ENCODE data around the gene PRKCB.

Gene PRKCB

DNA sequence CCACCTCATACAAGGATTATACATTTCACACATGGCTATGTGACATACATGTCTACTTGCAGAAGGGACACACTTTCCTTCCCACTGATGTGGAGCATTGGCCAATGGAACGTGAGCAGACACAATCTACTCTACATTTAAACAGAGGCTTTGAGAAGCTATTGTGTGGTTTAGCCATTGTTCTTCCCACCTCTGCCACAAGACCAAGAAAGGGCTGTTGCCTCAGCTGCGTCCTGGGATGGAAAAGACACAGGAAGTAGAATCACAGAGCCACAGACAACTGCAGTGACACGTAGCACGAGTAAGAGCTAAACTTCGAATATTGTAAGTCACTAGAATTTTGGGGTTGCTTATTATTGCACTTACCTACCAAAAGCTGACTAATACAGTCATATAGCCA is 33.3 kb downstream of the PRKCB start:
- no peak for TF ChIP-seq POLR2AphosphoS5 (IDR thresholded peaks at IDR 0.05; ENCODE audit: low read depth, low read length)
- no peak for TF ChIP-seq SIN3A (IDR thresholded peaks at IDR 0.05; ENCODE audit: borderline replicate concordance, insufficient read depth, low read length)
- TF ChIP-seq, protein P1, sequence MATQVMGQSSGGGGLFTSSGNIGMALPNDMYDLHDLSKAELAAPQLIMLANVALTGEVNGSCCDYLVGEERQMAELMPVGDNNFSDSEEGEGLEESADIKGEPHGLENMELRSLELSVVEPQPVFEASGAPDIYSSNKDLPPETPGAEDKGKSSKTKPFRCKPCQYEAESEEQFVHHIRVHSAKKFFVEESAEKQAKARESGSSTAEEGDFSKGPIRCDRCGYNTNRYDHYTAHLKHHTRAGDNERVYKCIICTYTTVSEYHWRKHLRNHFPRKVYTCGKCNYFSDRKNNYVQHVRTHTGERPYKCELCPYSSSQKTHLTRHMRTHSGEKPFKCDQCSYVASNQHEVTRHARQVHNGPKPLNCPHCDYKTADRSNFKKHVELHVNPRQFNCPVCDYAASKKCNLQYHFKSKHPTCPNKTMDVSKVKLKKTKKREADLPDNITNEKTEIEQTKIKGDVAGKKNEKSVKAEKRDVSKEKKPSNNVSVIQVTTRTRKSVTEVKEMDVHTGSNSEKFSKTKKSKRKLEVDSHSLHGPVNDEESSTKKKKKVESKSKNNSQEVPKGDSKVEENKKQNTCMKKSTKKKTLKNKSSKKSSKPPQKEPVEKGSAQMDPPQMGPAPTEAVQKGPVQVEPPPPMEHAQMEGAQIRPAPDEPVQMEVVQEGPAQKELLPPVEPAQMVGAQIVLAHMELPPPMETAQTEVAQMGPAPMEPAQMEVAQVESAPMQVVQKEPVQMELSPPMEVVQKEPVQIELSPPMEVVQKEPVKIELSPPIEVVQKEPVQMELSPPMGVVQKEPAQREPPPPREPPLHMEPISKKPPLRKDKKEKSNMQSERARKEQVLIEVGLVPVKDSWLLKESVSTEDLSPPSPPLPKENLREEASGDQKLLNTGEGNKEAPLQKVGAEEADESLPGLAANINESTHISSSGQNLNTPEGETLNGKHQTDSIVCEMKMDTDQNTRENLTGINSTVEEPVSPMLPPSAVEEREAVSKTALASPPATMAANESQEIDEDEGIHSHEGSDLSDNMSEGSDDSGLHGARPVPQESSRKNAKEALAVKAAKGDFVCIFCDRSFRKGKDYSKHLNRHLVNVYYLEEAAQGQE (IDR thresholded peaks at IDR 0.05; ENCODE audit: insufficient read depth in 1 of 2, low read depth in 2 of 2, low read length in 2 of 2) = no peak
- TF ChIP-seq TAF1 (IDR thresholded peaks at IDR 0.05; ENCODE audit: borderline replicate concordance, insufficient read depth, low read length) = no peak
- no peak for TF ChIP-seq FOXP2 (optimal IDR thresholded peaks at IDR 0.05; ENCODE audit: borderline replicate concordance, extremely low read depth, extremely low read length, insufficient read depth)

- TF ChIP-seq FOXP2 (optimal IDR thresholded peaks at IDR 0.05; ENCODE audit: borderline replicate concordance, extremely low read depth, extremely low read length, insufficient read depth) (no peak), POLR2AphosphoS5 (IDR thresholded peaks at IDR 0.05; ENCODE audit: low read depth, low read length) (no peak), TAF1 (IDR thresholded peaks at IDR 0.05; ENCODE audit: borderline replicate concordance, insufficient read depth, low read length) (no peak), SIN3A (IDR thresholded peaks at IDR 0.05; ENCODE audit: borderline replicate concordance, insufficient read depth, low read length) (no peak)
- TF ChIP-seq, protein P1 (IDR thresholded peaks at IDR 0.05; ENCODE audit: insufficient read depth in 1 of 2, low read depth in 2 of 2, low read length in 2 of 2) = no peak
Measured at GRCh38 chr16:23871924-23872323, 36.1 kb downstream of the PRKCB start.

GRCh38 chr16:23874613-23875294 is 39.0 kb downstream of the PRKCB start:
- TF ChIP-seq TAF1 (IDR thresholded peaks at IDR 0.05; ENCODE audit: borderline replicate concordance, insufficient read depth, low read length) (no peak), POLR2AphosphoS5 (IDR thresholded peaks at IDR 0.05; ENCODE audit: low read depth, low read length) (no peak), SIN3A (IDR thresholded peaks at IDR 0.05; ENCODE audit: borderline replicate concordance, insufficient read depth, low read length) (no peak)

DNA sequence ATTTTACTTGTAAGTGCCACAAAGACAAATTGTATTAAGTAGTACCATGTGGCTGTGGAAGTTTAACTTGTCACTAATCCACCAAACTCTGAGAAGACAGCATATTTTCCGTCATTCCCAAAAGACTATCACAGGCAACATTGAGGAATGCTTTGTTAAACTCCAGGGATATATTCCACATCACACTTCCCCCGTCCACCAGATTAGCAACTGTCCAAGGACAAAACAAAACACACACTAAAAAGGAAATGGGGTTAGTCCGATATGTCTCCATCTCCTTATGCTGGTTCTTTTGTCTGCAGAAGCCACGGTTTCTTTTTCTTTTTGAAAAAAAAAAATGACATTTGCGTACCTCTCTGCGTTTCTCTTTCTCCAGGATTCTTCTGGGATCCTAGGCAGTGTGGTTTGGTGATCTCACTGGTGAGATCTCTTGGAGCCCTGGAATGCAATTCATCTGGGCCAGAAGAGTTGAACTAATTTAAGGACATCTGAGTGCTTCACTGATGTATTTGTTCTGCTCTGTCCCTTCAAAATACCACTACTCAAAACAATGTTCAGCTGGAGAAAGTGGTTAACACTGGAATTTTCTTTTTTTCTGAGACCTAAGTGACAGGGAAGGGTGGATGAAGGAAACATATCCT is 40.6 kb downstream of the PRKCB start:
- no peak for TF ChIP-seq FOXP2 (optimal IDR thresholded peaks at IDR 0.05; ENCODE audit: borderline replicate concordance, extremely low read depth, extremely low read length, insufficient read depth)
- no peak for TF ChIP-seq POLR2AphosphoS5 (IDR thresholded peaks at IDR 0.05; ENCODE audit: low read depth, low read length)
- no peak for TF ChIP-seq TAF1 (IDR thresholded peaks at IDR 0.05; ENCODE audit: borderline replicate concordance, insufficient read depth, low read length)
- TF ChIP-seq SIN3A (IDR thresholded peaks at IDR 0.05; ENCODE audit: borderline replicate concordance, insufficient read depth, low read length) = no peak
- TF ChIP-seq, protein P1 (IDR thresholded peaks at IDR 0.05; ENCODE audit: insufficient read depth in 1 of 2, low read depth in 2 of 2, low read length in 2 of 2) = no peak

GRCh38 chr16:23877107-23878070 is 41.6 kb downstream of the PRKCB start:
- TF ChIP-seq SIN3A (IDR thresholded peaks at IDR 0.05; ENCODE audit: borderline replicate concordance, insufficient read depth, low read length) = no peak
- TF ChIP-seq FOXP2 (optimal IDR thresholded peaks at IDR 0.05; ENCODE audit: borderline replicate concordance, extremely low read depth, extremely low read length, insufficient read depth) = no peak
- TF ChIP-seq TAF1 (IDR thresholded peaks at IDR 0.05; ENCODE audit: borderline replicate concordance, insufficient read depth, low read length) = no peak
- TF ChIP-seq, protein P1 (IDR thresholded peaks at IDR 0.05; ENCODE audit: insufficient read depth in 1 of 2, low read depth in 2 of 2, low read length in 2 of 2) = no peak
- TF ChIP-seq POLR2AphosphoS5 (IDR thresholded peaks at IDR 0.05; ENCODE audit: low read depth, low read length) = no peak

All from PFSK-1 (cell line).